ENCODE data around the gene KRTAP10-3. TPM values are rescaled to one million over a fixed set of nuclear protein-coding genes. Genes with fewer than 3 reads are reported as not detected.

Gene KRTAP10-3
- total and polyA plus RNA-seq, 2 of the 13 experiments (the other 11 are each of a cell fraction or from before 2014, with no cell fraction given) = not detected

GRCh38 chr21:44516828-44517174, 41.8 kb downstream of the KRTAP10-3 start:
- H3K79me2 ChIP-seq (ENCODE audit: insufficient read depth, low read length) = no peaks in the 10 kb centered on the region
- peak overlapping the region; percentile 38 for H3K4me2 ChIP-seq (ENCODE audit: low read depth, low read length)
- H4K20me1 ChIP-seq (ENCODE audit: insufficient read depth, low read length) = no peaks in the 10 kb centered on the region
- BruUV-seq (replicated peaks) = no TSS peak
- no peak overlapping the region for H2AFZ ChIP-seq (ENCODE audit: low read length)
- in situ Hi-C loops (cut with HindIII; ENCODE audit: extremely low pct_ligation_motif_present, low pct_unique_long_range_greater_than_20kb) = no loop called here
- TF ChIP-seq ERF (CRISPR knock-in tag; IDR thresholded peaks at IDR 0.05) (0 out of 2 replicates have a peak, but pooled peaks have one; percentile 11), ZNF280D (CRISPR knock-in tag; IDR thresholded peaks at IDR 0.05) (0 out of 2 replicates have a peak, but pooled peaks have one; percentile 31), ZNF687 (CRISPR knock-in tag; IDR thresholded peaks at IDR 0.05) (no peak), RXRB (CRISPR knock-in tag; IDR thresholded peaks at IDR 0.05; ENCODE audit: borderline replicate concordance) (no peak), BHLHE40 (IDR thresholded peaks at IDR 0.05; ENCODE audit: low read length) (no peak), HDAC1 (CRISPR knock-in tag; IDR thresholded peaks at IDR 0.05) (0 out of 2 replicates have a peak, but pooled peaks have one; percentile 24), ZKSCAN1 (IDR thresholded peaks at IDR 0.05; ENCODE audit: low read length) (no peak), SSRP1 (CRISPR knock-in tag; IDR thresholded peaks at IDR 0.05) (0 out of 2 replicates have a peak, but pooled peaks have one; percentile 52)
- no peaks in the 10 kb centered on the region for H3K9me3 ChIP-seq (ENCODE audit: low read length)
- FAIRE-seq (no peak), ATAC-seq (no peak; the same call in 2 of the 3 replicates), DNase-seq (ENCODE audit: low spot score) (no peak)
- ChIA-PET CTCF (ENCODE audit: low intra/inter-chr PET ratio, low total read pairs) (no interaction called here), POLR2A (interaction anchor here (0.8 to 3.8 kb wide), 7 partner anchors 11 to 357 kb away, joined by 3 to 49 read pairs (median 4); partner anchors contain the start of gene PTTG1IP)
- intact Hi-C loops (cut with micrococcal nuclease; ENCODE audit: unreplicated experiment) = no loop called here
- H3K36me3 ChIP-seq (replicated peaks in 1 of 2; ENCODE audit: control insufficient read depth in 1 of 2, insufficient read depth in 2 of 2, low read length in 2 of 2) = no peaks in the 10 kb centered on the region
- H3K27me3 ChIP-seq (ENCODE audit: control insufficient read depth in 1 of 2, insufficient read depth in 2 of 2, low read length in 2 of 2) = no peaks in the 10 kb centered on the region
- H3K9ac ChIP-seq (ENCODE audit: insufficient read depth, low read depth, low read length) = no peak overlapping the region
- WGBS (ENCODE audit: low lambda C conversion rate) = 87% methylated on average over 10 of the region's 10 CpGs
- no peak overlapping the region for H3K4me3 ChIP-seq (replicated peaks in 1 of 3; ENCODE audit: insufficient read depth in 1 of 3, low read depth in 2 of 3, low read length in 3 of 3)
- H3K4me1 ChIP-seq (ENCODE audit: insufficient read depth, low read length) = peaks cover 43% of the 10 kb centered on the region
- H3K27ac ChIP-seq (ENCODE audit: extremely low read length, insufficient read depth, low read length) = no peak overlapping the region
